ENCODE results near the gene NPEPL1.

DNA sequence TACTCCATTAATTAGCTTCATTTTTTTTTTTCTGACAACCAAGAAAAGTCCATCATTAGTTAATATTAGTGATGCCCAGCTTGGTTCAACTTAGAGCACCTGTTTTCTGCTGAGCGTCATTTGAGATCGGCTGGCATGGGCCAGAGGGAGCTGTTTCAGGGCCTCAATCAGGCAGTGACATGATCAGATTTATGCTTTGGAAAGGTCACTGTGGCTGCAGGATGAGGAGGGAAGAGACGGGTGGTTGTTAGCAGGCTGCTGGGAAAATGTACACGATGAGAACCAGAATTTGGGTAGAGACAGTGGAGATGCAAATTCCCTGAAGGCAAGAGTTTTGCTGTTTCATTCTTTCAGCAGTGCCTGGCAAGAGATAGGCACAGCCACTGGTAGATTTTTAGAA is 45.9 kb upstream of the NPEPL1 start:
- TF ChIP-seq, protein P1, sequence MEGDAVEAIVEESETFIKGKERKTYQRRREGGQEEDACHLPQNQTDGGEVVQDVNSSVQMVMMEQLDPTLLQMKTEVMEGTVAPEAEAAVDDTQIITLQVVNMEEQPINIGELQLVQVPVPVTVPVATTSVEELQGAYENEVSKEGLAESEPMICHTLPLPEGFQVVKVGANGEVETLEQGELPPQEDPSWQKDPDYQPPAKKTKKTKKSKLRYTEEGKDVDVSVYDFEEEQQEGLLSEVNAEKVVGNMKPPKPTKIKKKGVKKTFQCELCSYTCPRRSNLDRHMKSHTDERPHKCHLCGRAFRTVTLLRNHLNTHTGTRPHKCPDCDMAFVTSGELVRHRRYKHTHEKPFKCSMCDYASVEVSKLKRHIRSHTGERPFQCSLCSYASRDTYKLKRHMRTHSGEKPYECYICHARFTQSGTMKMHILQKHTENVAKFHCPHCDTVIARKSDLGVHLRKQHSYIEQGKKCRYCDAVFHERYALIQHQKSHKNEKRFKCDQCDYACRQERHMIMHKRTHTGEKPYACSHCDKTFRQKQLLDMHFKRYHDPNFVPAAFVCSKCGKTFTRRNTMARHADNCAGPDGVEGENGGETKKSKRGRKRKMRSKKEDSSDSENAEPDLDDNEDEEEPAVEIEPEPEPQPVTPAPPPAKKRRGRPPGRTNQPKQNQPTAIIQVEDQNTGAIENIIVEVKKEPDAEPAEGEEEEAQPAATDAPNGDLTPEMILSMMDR (IDR thresholded peaks at IDR 0.05) = no peak
- no peak for TF ChIP-seq POLR2AphosphoS5 (IDR thresholded peaks at IDR 0.05)
